RWPE2 (cell line): ENCODE results near the gene MAN1A1.

Source experiments
- ATAC-seq: fragments of 200-7000 bp; cut with Tn5 transposase; 3 replicates; pipeline ENCODE4 v1.9.1; 2021; ENCODE audit warnings: low read depth
- DNase-seq: peaks from one replicate; pipeline ENCODE4 v3.0.0-alpha.2; 2020; ENCODE audit warnings: low spot score
- H3K27ac ChIP-seq: fragments of 450-650 bp; 2 replicates; pipeline ENCODE4 v1.5.1; 2017; ENCODE audit warnings: mild to moderate bottlenecking; ENCODE audit not compliant: poor library complexity, severe bottlenecking
- H3K27me3 ChIP-seq: fragments of 250-450 bp; sonication (Bioruptor Pico); 2 replicates; pipeline ENCODE4 v1.5.1; 2021; ENCODE audit warnings: mild to moderate bottlenecking, moderate library complexity; ENCODE audit not compliant: insufficient read depth, poor library complexity, severe bottlenecking
- H3K36me3 ChIP-seq: fragments of 250-450 bp; sonication (Bioruptor Pico); 2 replicates; pipeline ENCODE4 v1.5.1; 2020; ENCODE audit warnings: low read depth, mild to moderate bottlenecking, moderate library complexity
- H3K4me1 ChIP-seq: fragments of 250-450 bp; sonication (Bioruptor Pico); 2 replicates; pipeline ENCODE4 v1.5.1; 2021; ENCODE audit warnings: mild to moderate bottlenecking, moderate library complexity; ENCODE audit not compliant: insufficient read depth, poor library complexity, severe bottlenecking
- H3K4me3 ChIP-seq: fragments of 250-450 bp; sonication (Bioruptor Pico); 2 replicates; pipeline ENCODE4 v1.5.1; 2021; ENCODE audit warnings: mild to moderate bottlenecking, moderate library complexity; ENCODE audit not compliant: severe bottlenecking
- H3K9me3 ChIP-seq: fragments of 250-450 bp; sonication (Bioruptor Pico); 2 replicates; pipeline ENCODE4 v1.5.1; 2021; ENCODE audit warnings: mild to moderate bottlenecking, moderate library complexity; ENCODE audit not compliant: severe bottlenecking
- TF ChIP-seq, protein P1 (sequence below): fragments of 450-650 bp; IDR thresholded peaks from one replicate; pipeline ENCODE4 v1.5.1; 2017; ENCODE audit warnings: mild to moderate bottlenecking, moderate library complexity; ENCODE audit not compliant: poor library complexity, severe bottlenecking

MAN1A1 gene

DNA sequence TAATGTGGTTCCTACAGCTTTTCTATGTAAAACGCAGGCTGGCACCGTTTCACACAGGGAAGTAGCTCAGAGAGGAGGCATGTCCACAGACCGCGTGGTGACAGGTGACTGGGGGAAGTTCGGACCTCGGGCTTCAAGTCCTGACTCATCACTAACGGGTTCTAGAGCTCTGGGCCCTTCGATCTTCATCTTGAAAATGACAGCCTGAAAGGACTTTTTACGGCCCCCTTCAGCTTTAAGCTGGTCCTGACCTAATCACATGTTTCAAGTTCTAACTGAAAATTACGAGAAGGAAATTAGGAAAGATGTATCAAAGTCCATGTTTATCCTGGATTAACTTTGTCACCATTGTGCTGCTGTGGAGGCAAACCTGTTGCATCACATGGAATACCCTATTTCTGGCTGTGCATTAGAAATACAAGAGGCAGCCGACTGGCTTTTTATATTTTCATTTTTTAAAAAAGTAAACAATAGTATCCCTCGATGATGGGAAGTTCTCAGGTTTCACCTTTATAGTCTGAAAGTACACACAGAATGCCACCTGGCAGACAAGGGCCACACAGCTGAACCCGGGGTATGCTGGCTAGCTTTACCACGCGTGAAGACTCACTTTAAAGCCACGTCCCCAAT is 2.0 kb downstream of the MAN1A1 start:
- TF ChIP-seq, protein P1, sequence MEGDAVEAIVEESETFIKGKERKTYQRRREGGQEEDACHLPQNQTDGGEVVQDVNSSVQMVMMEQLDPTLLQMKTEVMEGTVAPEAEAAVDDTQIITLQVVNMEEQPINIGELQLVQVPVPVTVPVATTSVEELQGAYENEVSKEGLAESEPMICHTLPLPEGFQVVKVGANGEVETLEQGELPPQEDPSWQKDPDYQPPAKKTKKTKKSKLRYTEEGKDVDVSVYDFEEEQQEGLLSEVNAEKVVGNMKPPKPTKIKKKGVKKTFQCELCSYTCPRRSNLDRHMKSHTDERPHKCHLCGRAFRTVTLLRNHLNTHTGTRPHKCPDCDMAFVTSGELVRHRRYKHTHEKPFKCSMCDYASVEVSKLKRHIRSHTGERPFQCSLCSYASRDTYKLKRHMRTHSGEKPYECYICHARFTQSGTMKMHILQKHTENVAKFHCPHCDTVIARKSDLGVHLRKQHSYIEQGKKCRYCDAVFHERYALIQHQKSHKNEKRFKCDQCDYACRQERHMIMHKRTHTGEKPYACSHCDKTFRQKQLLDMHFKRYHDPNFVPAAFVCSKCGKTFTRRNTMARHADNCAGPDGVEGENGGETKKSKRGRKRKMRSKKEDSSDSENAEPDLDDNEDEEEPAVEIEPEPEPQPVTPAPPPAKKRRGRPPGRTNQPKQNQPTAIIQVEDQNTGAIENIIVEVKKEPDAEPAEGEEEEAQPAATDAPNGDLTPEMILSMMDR = no peak
- Histone ChIP-seq H3K4me3 (no peak overlapping the region), H3K27ac (no peak overlapping the region), H3K36me3 (no peaks in the 10 kb centered on the region), H3K9me3 (no peaks in the 10 kb centered on the region), H3K27me3 (peaks cover 43% of the 10 kb centered on the region), H3K4me1 (no peaks in the 10 kb centered on the region)
- ATAC-seq (no peak), DNase-seq (no peak)

DNA sequence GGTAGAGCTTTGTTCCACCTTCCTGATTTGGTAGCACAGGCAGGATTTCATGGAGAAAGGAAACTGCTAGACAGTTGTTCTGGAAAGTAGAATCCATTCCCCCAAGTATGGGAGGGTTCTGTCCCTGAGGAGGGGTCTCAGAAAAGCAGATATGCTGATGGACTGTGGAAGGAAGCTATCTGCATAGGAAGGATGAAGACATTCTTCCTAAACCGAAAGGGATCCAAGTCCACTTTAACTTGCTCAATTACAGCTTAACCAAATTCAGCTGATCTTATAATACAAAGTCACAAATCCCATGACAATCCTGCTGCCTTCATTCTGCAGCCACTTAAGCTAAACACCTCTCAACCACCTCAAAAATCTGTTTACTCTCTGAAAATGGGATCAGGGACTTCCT is 2.6 kb downstream of the MAN1A1 start:
- H3K4me3 ChIP-seq = no peak overlapping the region
- H3K9me3 ChIP-seq = no peaks in the 10 kb centered on the region
- no peaks in the 10 kb centered on the region for H3K36me3 ChIP-seq
- peaks cover 36% of the 10 kb centered on the region for H3K27me3 ChIP-seq
- no peak overlapping the region for H3K27ac ChIP-seq
- TF ChIP-seq, protein P1 = no peak
- ATAC-seq (no peak), DNase-seq (no peak)
- no peaks in the 10 kb centered on the region for H3K4me1 ChIP-seq

DNA sequence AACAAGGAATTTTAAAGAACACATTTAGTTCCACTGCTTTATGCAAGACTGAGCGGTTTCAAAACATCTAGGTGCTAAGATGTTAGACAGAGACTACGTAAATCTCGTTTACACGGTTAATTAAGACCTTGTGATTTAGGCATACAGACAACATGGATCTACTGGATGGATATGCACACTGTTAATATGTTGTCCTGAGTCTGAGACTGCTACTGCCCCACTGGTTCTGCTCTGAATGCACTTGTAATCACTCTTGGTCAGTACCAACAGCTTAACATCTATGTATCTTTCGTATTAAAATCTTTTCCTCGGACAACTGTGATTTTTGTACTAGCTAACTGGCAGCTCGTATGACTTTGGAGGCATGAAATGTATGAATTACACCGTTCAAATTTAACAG is 3.1 kb downstream of the MAN1A1 start:
- Histone ChIP-seq H3K36me3 (no peaks in the 10 kb centered on the region), H3K9me3 (no peaks in the 10 kb centered on the region), H3K27ac (no peak overlapping the region), H3K4me3 (no peak overlapping the region), H3K27me3 (peaks cover 33% of the 10 kb centered on the region), H3K4me1 (no peaks in the 10 kb centered on the region)
- TF ChIP-seq, protein P1 = no peak
- DNase-seq (no peak), ATAC-seq (no peak)

DNA sequence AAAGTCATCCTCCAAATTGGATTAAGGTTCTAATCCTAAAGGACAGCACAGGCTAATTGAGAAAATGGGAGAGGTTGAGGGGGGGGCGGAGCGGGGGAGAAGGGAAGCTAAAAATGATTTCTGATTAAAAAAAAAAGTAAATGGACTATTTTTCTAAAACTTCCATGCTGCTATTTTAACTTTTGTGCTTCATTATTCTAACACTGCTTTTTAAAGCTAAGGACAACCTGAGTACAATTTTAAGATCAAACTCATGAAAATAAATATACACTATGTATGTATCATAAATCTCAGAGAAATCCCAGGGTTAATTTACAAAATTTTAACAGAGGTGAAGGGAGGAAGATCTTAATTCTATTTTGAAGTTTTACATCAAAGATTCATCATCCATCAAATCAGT is 4.4 kb downstream of the MAN1A1 start:
- Histone ChIP-seq H3K27ac (no peak overlapping the region), H3K36me3 (no peaks in the 10 kb centered on the region), H3K4me1 (no peaks in the 10 kb centered on the region), H3K9me3 (no peaks in the 10 kb centered on the region), H3K27me3 (peaks cover 22% of the 10 kb centered on the region), H3K4me3 (no peak overlapping the region)
- TF ChIP-seq, protein P1 = no peak
- ATAC-seq (no peak), DNase-seq (no peak)

DNA sequence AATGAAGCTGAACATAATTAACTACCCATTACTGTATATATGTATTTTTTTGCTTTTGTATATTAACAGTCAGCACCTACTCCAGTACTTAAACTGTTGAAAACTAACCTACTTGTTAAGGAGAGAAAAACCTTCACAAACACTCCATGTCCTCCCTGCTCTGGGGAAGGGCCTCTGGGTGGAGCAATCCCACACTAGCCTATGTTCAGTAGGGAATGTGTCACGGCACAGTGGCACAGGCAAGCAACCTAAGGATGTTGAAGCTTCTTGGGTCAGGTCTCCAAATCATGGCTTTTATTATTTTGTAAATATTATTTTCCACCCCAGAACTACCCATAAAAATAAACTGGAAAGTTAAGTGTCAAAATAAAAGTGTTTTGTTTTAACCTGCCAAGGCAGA is 5.3 kb downstream of the MAN1A1 start:
- ATAC-seq (no peak), DNase-seq (no peak)
- Histone ChIP-seq H3K27me3 (peaks cover 22% of the 10 kb centered on the region), H3K36me3 (no peaks in the 10 kb centered on the region), H3K4me1 (no peaks in the 10 kb centered on the region), H3K27ac (no peak overlapping the region), H3K4me3 (no peak overlapping the region), H3K9me3 (no peaks in the 10 kb centered on the region)
- TF ChIP-seq, protein P1 = no peak
